Stromal cell of bone marrow (primary cell): ENCODE measurements around the gene BRF1.
"Not testable (repeated sequence)": the region's sequence is repeated elsewhere in the genome, so short reads cannot be mapped to it uniquely, and the experiment has no call there.

Experiments used
- DNase-seq: peaks from one replicate; pipeline ENCODE4 v3.0.0-alpha.2; 2012; ENCODE audit warnings: low read depth

Gene BRF1

GRCh38 chr14:105287249-105288102 is 13.3 kb downstream of the BRF1 start:
- DNase-seq = no peak

DNA sequence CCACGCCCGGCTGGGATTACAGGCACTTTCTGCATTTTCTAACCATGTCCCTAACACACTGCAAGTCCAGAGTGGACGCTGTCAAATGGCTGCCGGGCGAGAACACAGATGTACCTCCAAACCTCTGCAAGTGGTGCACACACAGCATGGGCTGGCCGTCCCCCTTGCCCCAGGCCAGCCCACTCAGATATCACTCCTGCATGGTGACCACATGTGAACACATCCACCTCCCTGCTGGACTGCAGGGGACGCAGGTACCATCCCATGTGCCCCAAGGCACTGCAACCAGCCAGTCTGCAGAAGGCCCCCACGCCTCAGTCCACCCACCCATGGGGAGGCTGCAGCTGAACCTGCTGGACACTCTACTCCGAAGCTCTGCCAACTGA is 14.0 kb downstream of the BRF1 start:
- DNase-seq = no peak

DNA sequence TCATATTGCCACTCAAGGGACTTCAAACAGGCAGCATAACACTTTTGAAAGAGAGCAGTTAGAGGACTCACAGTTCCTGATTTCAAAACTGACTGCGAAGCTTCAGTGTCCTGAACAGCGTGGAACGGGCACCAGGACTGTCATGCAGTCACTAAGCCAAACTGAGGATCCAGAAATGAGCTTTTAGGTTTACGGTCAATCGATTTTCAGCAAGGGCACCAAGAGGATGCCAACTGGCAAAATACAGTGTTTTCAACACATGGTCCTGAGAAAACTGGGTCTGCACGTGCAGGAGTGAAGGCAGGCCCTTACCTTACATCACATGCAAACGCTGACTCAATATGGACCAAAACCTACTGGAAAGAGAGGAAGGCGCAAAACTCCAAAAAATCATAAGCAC is 15.6 kb downstream of the BRF1 start:
- DNase-seq = no peak

GRCh38 chr14:105283899-105284298 is 16.9 kb downstream of the BRF1 start:
- DNase-seq = no peak

DNA sequence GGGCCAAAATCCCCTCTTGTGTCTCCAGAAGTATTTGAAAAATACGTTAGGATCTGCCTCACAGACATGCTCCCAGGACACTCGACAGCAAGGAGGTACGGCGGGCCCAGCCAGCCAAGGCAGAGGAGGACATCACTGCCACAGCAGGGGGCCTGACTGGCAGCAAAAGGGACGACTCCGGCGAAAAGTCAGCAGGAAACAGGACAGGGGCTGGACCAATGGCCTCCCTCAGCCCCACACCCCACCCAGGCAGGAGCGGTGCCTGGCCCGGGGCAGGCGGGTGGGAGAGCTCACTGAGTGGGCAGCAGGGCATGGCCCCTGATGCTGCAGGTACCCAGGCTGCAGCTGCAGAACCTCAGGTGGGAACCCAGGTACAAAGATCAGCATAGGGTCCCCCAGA is 17.8 kb downstream of the BRF1 start:
- DNase-seq = no peak

DNA sequence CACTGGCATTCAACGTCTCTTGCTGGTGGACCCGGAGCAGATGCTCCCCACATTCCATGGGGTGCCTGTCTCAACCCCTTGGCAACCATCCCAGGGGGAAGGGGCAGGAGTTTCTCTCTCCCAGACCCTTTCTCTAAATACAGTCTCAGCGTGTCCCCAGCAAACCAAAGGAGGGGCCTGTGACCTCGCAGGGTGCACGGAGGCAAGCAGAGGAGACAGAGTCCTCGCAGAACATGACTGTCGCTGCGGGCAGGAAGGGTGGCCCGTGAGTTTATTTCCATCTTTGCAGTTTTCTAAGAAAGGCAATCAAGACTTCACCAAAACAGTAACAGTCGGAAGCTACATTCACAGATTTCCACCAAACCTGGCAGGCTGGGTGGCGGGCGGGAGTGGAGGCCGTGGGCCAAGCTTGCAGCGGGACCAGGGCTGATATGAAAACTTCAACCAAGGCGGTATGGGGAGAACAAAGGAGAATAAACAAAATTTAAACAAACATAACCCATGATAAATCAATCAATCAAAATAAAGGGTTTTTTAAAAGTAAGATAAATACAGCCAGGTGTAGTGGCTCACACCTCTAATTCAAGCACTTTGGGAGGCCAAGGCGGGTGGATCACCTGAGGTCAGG is 18.6 kb downstream of the BRF1 start:
- no peak for DNase-seq

DNA sequence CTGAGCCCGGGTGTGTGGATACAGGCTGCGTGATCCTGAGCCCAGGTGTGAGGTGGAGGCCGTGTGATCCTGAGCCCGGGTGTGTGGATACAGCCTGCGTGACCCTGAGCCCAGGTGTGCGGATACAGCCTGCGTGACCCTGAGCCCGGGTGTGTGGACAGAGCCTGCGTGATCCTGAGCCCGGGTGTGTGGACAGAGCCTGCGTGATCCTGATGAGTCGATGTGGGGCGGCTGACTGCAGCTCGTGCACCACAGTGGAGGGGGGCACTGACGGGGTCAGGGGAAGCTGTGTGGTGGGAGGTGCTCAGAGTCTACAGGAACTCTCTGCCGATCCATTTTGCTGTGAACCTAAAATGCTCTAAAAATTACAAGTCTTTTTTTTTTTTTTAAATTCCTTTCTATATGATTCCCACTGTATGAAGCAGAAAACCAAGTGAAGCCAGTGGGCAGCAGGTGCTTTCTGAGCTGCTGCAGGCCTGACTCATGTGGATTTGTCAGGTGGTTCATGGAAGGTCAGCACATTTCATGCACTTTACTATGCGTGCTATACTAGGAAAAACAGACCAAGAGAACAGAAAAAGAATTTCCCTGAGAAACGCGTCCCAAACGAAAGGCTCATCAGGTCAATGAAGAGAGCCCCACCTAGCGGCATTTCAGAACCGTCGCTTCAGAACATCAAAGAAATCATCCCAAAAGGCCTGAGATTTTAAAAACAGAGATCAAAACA is 19.3 kb downstream of the BRF1 start:
- DNase-seq = peak; percentile 47

- DNase-seq = no peak
Observed at GRCh38 chr14:105280525-105280924, 20.3 kb downstream of the BRF1 start.

DNA sequence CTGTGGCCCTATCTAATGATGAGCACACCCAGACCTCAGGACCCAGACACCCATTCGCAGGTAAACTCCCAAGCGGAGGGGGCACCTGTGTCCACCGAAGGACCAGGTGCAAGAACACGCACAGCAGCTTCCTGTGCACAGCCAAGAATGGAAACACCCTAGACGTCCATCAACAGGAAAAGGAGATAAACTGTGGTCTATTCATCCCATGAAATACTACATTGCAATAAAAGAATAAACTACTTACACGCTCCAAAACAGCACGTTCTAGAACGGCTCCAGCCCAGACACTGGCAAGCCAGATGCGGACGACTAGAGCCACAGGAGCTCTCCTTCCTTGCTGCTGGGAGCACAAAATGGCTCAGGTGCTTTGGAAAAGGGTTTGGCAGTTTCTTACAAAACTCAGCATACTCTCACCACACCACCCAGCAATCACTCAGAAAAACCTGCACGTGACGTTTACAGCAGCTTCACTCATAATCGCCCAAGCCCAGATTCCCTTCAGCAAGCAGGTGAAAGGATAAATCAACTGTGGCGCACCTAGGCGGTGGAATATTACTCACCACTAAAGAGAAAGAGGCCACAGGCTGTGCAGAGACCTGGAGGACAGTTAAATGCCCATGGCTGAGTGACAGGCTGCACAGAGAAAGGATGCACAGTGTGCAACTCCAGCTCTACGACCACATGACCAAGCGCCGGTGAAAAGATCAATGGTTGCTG is 21.0 kb downstream of the BRF1 start:
- no peak for DNase-seq

- not testable (repeated sequence) for DNase-seq
Observed at GRCh38 chr14:105277448-105277847, 23.4 kb downstream of the BRF1 start.

DNA sequence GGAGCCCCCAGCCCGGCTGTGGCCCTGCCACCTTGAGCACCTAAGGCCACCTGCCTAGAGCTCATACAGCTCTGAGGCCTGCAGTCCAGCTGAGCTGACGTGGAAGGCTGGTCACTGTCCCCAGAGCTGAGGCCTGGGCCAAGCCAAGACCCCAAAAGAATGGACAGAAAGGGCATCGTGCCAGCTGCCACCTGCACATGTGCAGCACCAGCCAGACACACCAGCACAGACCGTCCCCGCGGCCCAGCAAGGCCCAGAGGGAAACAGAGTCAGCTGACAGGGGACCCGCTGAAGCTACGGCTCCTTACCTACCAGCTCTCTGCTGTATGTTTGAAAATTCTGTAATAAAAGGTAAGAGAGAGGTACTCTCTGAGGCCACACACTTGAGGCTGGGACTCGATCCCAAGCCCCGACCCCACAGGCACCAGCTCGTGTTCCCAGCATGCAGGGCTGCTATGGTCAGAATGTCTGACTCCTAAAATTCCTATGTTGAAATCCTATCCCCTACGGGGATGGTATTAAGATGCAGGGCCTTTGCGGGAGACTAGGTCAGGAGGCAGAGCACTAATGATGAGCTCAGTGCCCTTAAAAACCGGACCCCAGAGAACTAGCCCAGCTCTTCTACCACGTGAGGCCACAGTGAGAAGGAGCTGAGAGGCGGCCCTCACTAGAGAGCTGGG is 25.4 kb downstream of the BRF1 start:
- peak; percentile 84 for DNase-seq

- DNase-seq = no peak
Observed at GRCh38 chr14:105274637-105275036, 26.2 kb downstream of the BRF1 start.

GRCh38 chr14:105273062-105273461 is 27.7 kb downstream of the BRF1 start:
- no peak for DNase-seq

DNA sequence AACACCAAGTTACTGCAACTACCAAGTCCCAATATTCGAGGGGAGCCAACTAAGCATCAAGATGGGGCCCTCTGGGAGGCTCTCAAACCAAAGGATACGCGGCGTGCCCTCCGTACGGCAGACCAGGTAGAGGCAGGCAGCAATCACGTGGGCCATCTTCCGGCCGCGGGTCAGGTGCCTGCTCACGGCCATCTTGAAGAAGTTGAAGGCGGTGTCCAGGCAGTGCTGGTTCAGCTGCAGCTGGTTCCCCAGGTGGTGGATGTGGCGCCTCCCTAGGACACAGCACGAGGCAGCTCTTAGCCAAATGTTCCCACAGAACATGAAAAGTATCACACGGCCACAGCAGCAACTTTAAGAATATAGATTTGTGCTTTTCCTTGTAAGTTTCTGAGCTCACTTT is 28.2 kb downstream of the BRF1 start:
- no peak for DNase-seq

GRCh38 chr14:105271224-105271890 is 29.4 kb downstream of the BRF1 start:
- no peak for DNase-seq

DNA sequence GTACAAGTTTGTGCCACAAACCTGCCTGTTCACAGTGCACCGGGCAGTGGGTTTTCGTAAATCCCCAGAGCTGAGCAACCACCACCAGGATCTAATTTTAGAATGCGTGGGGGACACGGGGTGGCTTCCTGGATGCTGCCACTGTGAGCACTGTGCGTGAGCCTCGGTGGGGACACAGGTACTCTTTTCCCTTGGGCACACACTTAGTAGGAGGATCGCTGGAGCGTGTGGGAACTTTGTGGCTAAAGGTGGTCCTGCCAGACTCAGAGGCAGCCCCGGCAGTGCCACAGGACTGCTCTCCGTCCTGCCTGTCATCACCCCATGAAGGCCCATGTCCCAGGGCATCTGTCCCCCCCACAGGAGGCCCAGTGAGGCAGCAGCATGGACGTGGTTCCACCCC is 31.4 kb downstream of the BRF1 start:
- DNase-seq = no peak

DNA sequence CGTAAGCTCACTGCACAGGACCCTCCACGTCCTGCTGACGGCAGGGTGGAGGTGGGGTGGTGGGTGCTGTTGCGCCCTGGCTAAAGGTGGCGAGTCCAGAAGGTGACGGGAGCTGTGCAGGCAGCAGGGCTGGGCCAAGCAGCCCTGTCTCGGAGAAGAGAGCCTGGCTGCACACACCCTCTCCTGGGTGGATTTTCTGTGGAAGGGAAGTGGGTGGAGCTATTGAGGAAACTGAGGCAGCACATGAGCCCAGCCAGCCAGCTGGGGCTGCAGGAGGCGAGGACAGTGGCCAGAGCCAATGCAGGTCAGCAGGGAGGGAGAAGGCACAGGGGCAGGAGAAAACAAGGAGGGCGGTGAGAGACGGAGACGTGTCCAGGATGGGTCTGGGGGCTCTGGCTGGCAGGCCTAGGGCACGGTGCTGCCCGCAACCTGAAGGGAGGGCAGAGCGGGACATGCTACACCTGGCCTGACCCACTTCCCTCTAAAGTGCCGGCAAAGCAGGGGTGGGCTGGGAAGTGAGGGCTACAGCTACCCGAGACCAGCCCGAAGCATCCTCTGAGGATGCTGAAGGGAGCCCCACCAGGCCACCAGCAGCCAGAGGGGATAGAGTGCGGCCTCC is 32.0 kb downstream of the BRF1 start:
- DNase-seq = no peak

- no peak for DNase-seq
Observed at GRCh38 chr14:105267820-105268548, 32.8 kb downstream of the BRF1 start.

- DNase-seq = no peak
Observed at GRCh38 chr14:105261781-105262180, 39.0 kb downstream of the BRF1 start.

GRCh38 chr14:105260959-105261358 is 39.8 kb downstream of the BRF1 start:
- no peak for DNase-seq
